Naive thymus-derived CD4-positive, alpha-beta T cell (primary cell): ENCODE results near the gene TECTB. TPM values are rescaled to one million over a fixed set of nuclear protein-coding genes. Genes with fewer than 3 reads are reported as not detected.

Experiments used
- ATAC-seq: fragments of 150-1000 bp; cut with Tn5 transposase; 2 replicates; pipeline ENCODE4 v1.10.0; 2021; ENCODE audit warnings: mild to moderate bottlenecking, moderate library complexity
- CTCF ChIA-PET: fragments of 350-600 bp; sonication (Branson Sonifier 250); formaldehyde crosslinking; loops from one replicate; lab custom pipeline; 2021; ENCODE audit warnings: antibody characterized with exemption; lab: Charles Lee
- POLR2A ChIA-PET: fragments of 350-600 bp; sonication (Branson Sonifier 250); formaldehyde crosslinking; loops from one replicate; lab custom pipeline; 2021; ENCODE audit warnings: antibody characterized with exemption, inconsistent platforms; lab: Charles Lee
- DNase-seq, 9 donors: peaks; one replicate each; pipeline versions ENCODE4 v3.0.0 to v3.0.0-alpha.2; 2020 to 2022; ENCODE audit warnings: mixed read lengths in 1 of 9
- H3K27ac ChIP-seq: one replicate; pipeline ENCODE4 v1.7.0; 2013; ENCODE audit warnings: mild to moderate bottlenecking, low read depth, low read length, moderate library complexity
- H3K27me3 ChIP-seq, 2 donors: one replicate each; pipeline ENCODE4 v1.7.0; 2013; ENCODE audit warnings: low read length in 2 of 2, mild to moderate bottlenecking in 2 of 2, moderate library complexity in 2 of 2; ENCODE audit not compliant: control insufficient read depth in 2 of 2, insufficient read depth in 2 of 2
- H3K36me3 ChIP-seq, 3 experiments: 1 replicate in 2 of 3; 2 replicates in 1 of 3; pipeline ENCODE4 v1.7.0; 2013; ENCODE audit warnings: low read length in 3 of 3, mild to moderate bottlenecking in 3 of 3, moderate library complexity in 1 of 3; ENCODE audit not compliant: insufficient read depth in 3 of 3, control insufficient read depth in 2 of 3
- H3K4me1 ChIP-seq, 2 donors: one replicate each; pipeline ENCODE4 v1.7.0; 2013; ENCODE audit warnings: low read length in 2 of 2, mild to moderate bottlenecking in 2 of 2, moderate library complexity in 1 of 2; ENCODE audit not compliant: control insufficient read depth in 2 of 2, insufficient read depth in 2 of 2
- H3K4me3 ChIP-seq: 2 replicates; pipeline ENCODE4 v1.7.0; 2013; ENCODE audit warnings: mild to moderate bottlenecking, low read length
- H3K9me3 ChIP-seq, 3 experiments: 1 replicate in 2 of 3; 2 replicates in 1 of 3; pipeline ENCODE4 v1.7.0; 2013; ENCODE audit warnings: low read length in 3 of 3; ENCODE audit not compliant: control insufficient read depth in 2 of 3
- H3K27ac Mint-ChIP-seq, 9 donors: one replicate each; pipeline ENCODE4 v1.8.0; 2020 to 2022; ENCODE audit warnings: mixed read lengths in 9 of 9, mild to moderate bottlenecking in 8 of 9, moderate library complexity in 5 of 9, inconsistent platforms in 2 of 9
- H3K27me3 Mint-ChIP-seq, 5 donors: one replicate each; pipeline ENCODE4 v1.8.0; 2021 to 2022; ENCODE audit warnings: mixed read lengths in 5 of 5, mild to moderate bottlenecking in 1 of 5
- H3K36me3 Mint-ChIP-seq, 5 donors: one replicate each; pipeline ENCODE4 v1.8.0; 2020 to 2022; ENCODE audit warnings: mixed read lengths in 5 of 5, mild to moderate bottlenecking in 3 of 5, inconsistent platforms in 1 of 5
- H3K4me1 Mint-ChIP-seq, 7 donors: one replicate each; pipeline ENCODE4 v1.8.0; 2020 to 2022; ENCODE audit warnings: mixed read lengths in 7 of 7, mild to moderate bottlenecking in 3 of 7, inconsistent platforms in 1 of 7
- H3K4me3 Mint-ChIP-seq, 10 donors: one replicate each; pipeline ENCODE4 v1.8.0; 2020 to 2022; ENCODE audit warnings: mild to moderate bottlenecking in 10 of 10, mixed read lengths in 10 of 10, moderate library complexity in 6 of 10, inconsistent platforms in 2 of 10
- H3K9me3 Mint-ChIP-seq, 11 donors: one replicate each; pipeline ENCODE4 v1.8.0; 2020 to 2022; ENCODE audit warnings: mixed read lengths in 11 of 11, mild to moderate bottlenecking in 4 of 11, inconsistent platforms in 1 of 11, moderate library complexity in 1 of 11
- intact Hi-C, 2 donors: fragments of 100-400 bp; cut with micrococcal nuclease; formaldehyde crosslinking; loops; one replicate each; pipeline ENCODE4 v1.15.1; 2023
- polyA plus RNA-seq, 2 donors: library from polyadenylated mRNA; unstranded; fragments of 300-500 nt; fragmentation: Illumina TruSeq; gene quantifications; one replicate each; pipeline ENCODE4 v1.2.3, GENCODE V29; 2021
- total RNA-seq, 6 experiments: library from RNA in 5 of 6; stranded (reverse) in 5 of 6; gene quantifications; 1 replicate in 5 of 6; 2 replicates in 1 of 6; pipeline ENCODE4 v1.2.3 and lab custom pipeline; 2021 to 2026

TECTB gene
- total and polyA plus RNA-seq, 7 experiments from 2014 or later: not detected

DNA sequence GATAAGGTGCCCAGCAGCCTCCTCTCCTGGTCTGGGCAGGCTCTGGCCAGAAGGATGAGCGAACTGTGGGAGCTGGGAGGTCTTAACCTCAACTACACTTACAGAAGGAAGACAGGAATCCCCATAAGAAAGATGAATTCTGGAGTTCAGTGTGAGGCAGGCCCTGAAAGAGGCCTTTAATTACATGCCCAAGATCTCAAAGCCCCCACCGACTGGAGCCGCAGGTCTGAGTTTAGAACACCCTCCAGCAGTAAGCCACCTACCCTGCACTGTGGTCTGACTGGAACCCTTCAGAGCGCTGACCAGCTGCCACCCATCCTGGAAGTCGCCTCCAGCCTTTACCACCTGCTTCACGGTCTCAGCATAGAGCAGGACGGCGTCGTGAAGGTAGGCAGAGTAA is 62.5 kb downstream of the TECTB start:
- Mint-ChIP-seq H3K27ac (peak overlapping the region in 1 of 9 donors; percentile 25), H3K9me3 (peaks cover 0 to 3% (median 0%) of the 10 kb centered on the region in 11 donors), H3K27me3 (peaks cover 0 to 3% (median 0%) of the 10 kb centered on the region in 5 donors), H3K36me3 (no peaks in the 10 kb centered on the region), H3K4me1 (no peaks in the 10 kb centered on the region), H3K4me3 (no peak overlapping the region)
- H3K27me3 ChIP-seq: no peaks in the 10 kb centered on the region
- intact Hi-C loops: no loop called here
- H3K9me3 ChIP-seq: no peaks in the 10 kb centered on the region
- ChIA-PET POLR2A (no interaction called here), CTCF (no interaction called here)
- ATAC-seq (no peak), DNase-seq (no peak)
- no peak overlapping the region for H3K27ac ChIP-seq
- no peaks in the 10 kb centered on the region for H3K36me3 ChIP-seq
- H3K4me3 ChIP-seq: no peak overlapping the region
- no peaks in the 10 kb centered on the region for H3K4me1 ChIP-seq

DNA sequence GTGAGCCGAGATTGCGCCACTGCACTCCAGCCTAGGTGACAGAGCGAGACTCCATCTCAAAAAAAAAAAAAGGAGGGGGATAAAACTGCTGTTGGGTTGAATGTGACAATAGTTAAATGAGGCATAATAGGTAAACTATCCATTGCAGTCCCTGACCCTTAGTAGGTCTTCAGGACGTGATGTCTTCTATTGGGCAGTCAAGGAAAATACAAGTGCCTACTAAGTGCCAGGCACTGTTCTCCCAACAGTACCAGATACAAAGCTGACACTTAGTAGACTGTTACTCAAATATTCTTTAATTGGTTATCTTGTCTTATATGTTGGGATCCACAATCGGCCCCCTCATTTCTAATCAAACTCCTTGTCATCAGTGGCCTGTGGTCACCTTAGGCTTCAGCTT is 63.6 kb downstream of the TECTB start:
- Mint-ChIP-seq H3K27ac (no peak overlapping the region), H3K9me3 (peaks cover 0 to 3% (median 0%) of the 10 kb centered on the region in 11 donors), H3K36me3 (no peaks in the 10 kb centered on the region), H3K27me3 (peaks cover 0 to 3% (median 0%) of the 10 kb centered on the region in 5 donors), H3K4me3 (no peak overlapping the region), H3K4me1 (no peaks in the 10 kb centered on the region)
- H3K9me3 ChIP-seq: no peaks in the 10 kb centered on the region
- H3K4me1 ChIP-seq: no peaks in the 10 kb centered on the region
- H3K36me3 ChIP-seq: no peaks in the 10 kb centered on the region
- no peak overlapping the region for H3K4me3 ChIP-seq
- no peaks in the 10 kb centered on the region for H3K27me3 ChIP-seq
- ATAC-seq (no peak), DNase-seq (no peak)
- ChIA-PET CTCF (no interaction called here), POLR2A (no interaction called here)
- intact Hi-C loops: no loop called here
- H3K27ac ChIP-seq: no peak overlapping the region

GRCh38 chr10:112347709-112348671 is 64.8 kb downstream of the TECTB start:
- intact Hi-C loops: no loop called here

GRCh38 chr10:112348759-112349158 is 65.6 kb downstream of the TECTB start:
- no peaks in the 10 kb centered on the region for H3K36me3 Mint-ChIP-seq
- Histone ChIP-seq H3K36me3 (no peaks in the 10 kb centered on the region), H3K27me3 (no peaks in the 10 kb centered on the region), H3K4me1 (no peaks in the 10 kb centered on the region), H3K4me3 (no peak overlapping the region), H3K9me3 (no peaks in the 10 kb centered on the region), H3K27ac (no peak overlapping the region)
- CTCF ChIA-PET: interaction anchor here (0.6 kb wide), 1 partner anchor 23 kb away, joined by 3 read pairs; no protein-coding TSS in a partner anchor
- DNase-seq: no peak
- no peak overlapping the region for H3K4me3 Mint-ChIP-seq
- POLR2A ChIA-PET: interaction anchor here (0.6 to 1.1 kb wide), 2 partner anchors 121 to 164 kb away, joined by 3 to 4 read pairs; no protein-coding TSS in a partner anchor
- H3K4me1 Mint-ChIP-seq: no peaks in the 10 kb centered on the region
- peaks cover 0 to 3% (median 0%) of the 10 kb centered on the region in 11 donors for H3K9me3 Mint-ChIP-seq
- ATAC-seq: no peak
- intact Hi-C loops: no loop called here
- H3K27ac Mint-ChIP-seq: no peak overlapping the region
- H3K27me3 Mint-ChIP-seq: peaks cover 0 to 6% (median 0%) of the 10 kb centered on the region in 5 donors

More at GRCh38 chr10:112347709-112348671, 64.8 kb downstream of the TECTB start:
- Histone ChIP-seq H3K4me3 (no peak overlapping the region), H3K27ac (no peak overlapping the region), H3K4me1 (no peaks in the 10 kb centered on the region), H3K27me3 (no peaks in the 10 kb centered on the region), H3K36me3 (no peaks in the 10 kb centered on the region), H3K9me3 (no peaks in the 10 kb centered on the region)
- peaks cover 0 to 3% (median 0%) of the 10 kb centered on the region in 11 donors for H3K9me3 Mint-ChIP-seq
- no peak for ATAC-seq
- H3K27me3 Mint-ChIP-seq: peaks cover 0 to 6% (median 0%) of the 10 kb centered on the region in 5 donors
- no peaks in the 10 kb centered on the region for H3K36me3 Mint-ChIP-seq
- POLR2A ChIA-PET: interaction anchor here (0.6 to 1.1 kb wide), 2 partner anchors 121 to 163 kb away, joined by 3 to 4 read pairs; no protein-coding TSS in a partner anchor
- DNase-seq: no peak
- no peaks in the 10 kb centered on the region for H3K4me1 Mint-ChIP-seq
- CTCF ChIA-PET: interaction anchor here (0.6 kb wide), 1 partner anchor 24 kb away, joined by 3 read pairs; no protein-coding TSS in a partner anchor
- peak overlapping the region in 1 of 9 donors; percentile 38 for H3K27ac Mint-ChIP-seq
- no peak overlapping the region for H3K4me3 Mint-ChIP-seq

DNA sequence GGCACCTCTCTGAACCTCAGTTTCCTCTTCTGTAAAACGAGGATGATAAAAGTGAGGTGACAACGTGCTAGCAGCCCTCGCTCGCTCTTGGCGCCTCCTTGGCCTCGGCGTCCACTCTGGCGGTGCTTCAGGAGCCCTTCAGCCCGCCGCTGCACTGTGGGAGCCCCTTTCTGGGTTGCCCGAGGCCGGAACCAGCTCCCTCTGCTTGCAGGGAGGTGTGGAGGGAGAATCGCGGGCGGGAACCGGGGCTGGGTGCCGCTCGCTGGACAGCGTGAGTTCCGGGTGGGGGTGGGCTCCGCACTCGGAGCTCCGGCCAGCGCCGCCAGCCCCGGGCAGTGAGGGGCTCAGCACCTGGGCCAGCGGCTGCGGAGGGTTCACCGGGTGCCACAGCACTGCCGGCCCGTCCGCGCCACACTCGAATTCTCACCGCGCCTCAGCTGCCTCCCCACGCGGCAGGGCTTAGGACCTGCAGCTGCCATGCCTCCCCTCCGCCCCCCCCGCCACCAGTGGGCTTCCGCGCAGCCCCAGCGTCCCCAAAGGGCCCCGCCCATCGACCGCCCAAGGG is 66.4 kb downstream of the TECTB start:
- Mint-ChIP-seq H3K4me1 (no peaks in the 10 kb centered on the region), H3K27me3 (peaks cover 0 to 6% (median 0%) of the 10 kb centered on the region in 5 donors), H3K9me3 (peaks cover 0 to 3% (median 0%) of the 10 kb centered on the region in 11 donors), H3K36me3 (no peaks in the 10 kb centered on the region), H3K27ac (no peak overlapping the region), H3K4me3 (no peak overlapping the region)
- H3K4me3 ChIP-seq: no peak overlapping the region
- ATAC-seq (no peak), DNase-seq (no peak)
- no peaks in the 10 kb centered on the region for H3K4me1 ChIP-seq
- H3K27me3 ChIP-seq: no peaks in the 10 kb centered on the region
- H3K9me3 ChIP-seq: no peaks in the 10 kb centered on the region
- H3K36me3 ChIP-seq: no peaks in the 10 kb centered on the region
- ChIA-PET POLR2A (no interaction called here), CTCF (interaction anchor here (0.6 kb wide), 1 partner anchor 775 kb away, joined by 4 read pairs; no protein-coding TSS in a partner anchor)
- intact Hi-C loops: no loop called here
- no peak overlapping the region for H3K27ac ChIP-seq

- no peak overlapping the region for H3K27ac ChIP-seq
- ATAC-seq (no peak), DNase-seq (no peak)
- no peaks in the 10 kb centered on the region for H3K27me3 ChIP-seq
- H3K36me3 Mint-ChIP-seq: no peaks in the 10 kb centered on the region
- intact Hi-C loops: loop anchor here in 1 of 2 donors (1.0 kb wide), 1 partner anchor 8 kb away; no protein-coding TSS in a partner anchor
- no peaks in the 10 kb centered on the region for H3K9me3 ChIP-seq
- H3K4me3 Mint-ChIP-seq: no peak overlapping the region
- ChIA-PET CTCF (interaction anchor here (0.5 kb wide), 1 partner anchor 99 kb away, joined by 3 read pairs; no protein-coding TSS in a partner anchor), POLR2A (no interaction called here)
- H3K27me3 Mint-ChIP-seq: peaks cover 0 to 6% (median 0%) of the 10 kb centered on the region in 5 donors
- no peaks in the 10 kb centered on the region for H3K36me3 ChIP-seq
- peaks cover 0 to 3% (median 0%) of the 10 kb centered on the region in 11 donors for H3K9me3 Mint-ChIP-seq
- no peak overlapping the region for H3K4me3 ChIP-seq
- no peaks in the 10 kb centered on the region for H3K4me1 ChIP-seq
- no peaks in the 10 kb centered on the region for H3K4me1 Mint-ChIP-seq
- no peak overlapping the region for H3K27ac Mint-ChIP-seq
Observed at GRCh38 chr10:112351146-112351545, 67.9 kb downstream of the TECTB start.
